K562 (cell line): Measurements from ENCODE around the gene MAST4. TPM values are rescaled to one million over a fixed set of nuclear protein-coding genes. Genes with fewer than 3 reads are reported as not detected.

Source experiments
- ATF7 ChIP-seq: fragments of 450-650 bp; IDR thresholded peaks from 2 replicates; pipeline ENCODE4 v1.7.1; 2014; ENCODE audit warnings: mild to moderate bottlenecking, moderate library complexity
- CBFA2T3 ChIP-seq: fragments of 450-650 bp; IDR thresholded peaks from 2 replicates; pipeline ENCODE4 v1.6.1; 2017
- CEBPG ChIP-seq, 3 experiments: fragments of 200-800 bp in 1 of 3; sonication (Bioruptor generic) in 1 of 3; sonication (generic) in 1 of 3; formaldehyde crosslinking in 1 of 3; IDR thresholded peaks in 2 of 3; conservative IDR thresholded peaks in 1 of 3; 2 replicates each; pipeline versions ENCODE4 v1.6.1 to v1.8.0; 2016 to 2022; ENCODE audit warnings: missing compliant biosample characterization in 2 of 3, missing genetic modification characterization in 2 of 3, mild to moderate bottlenecking in 1 of 3, missing genetic modification reagents in 1 of 3
- CHD2 ChIP-seq: IDR thresholded peaks from 2 replicates; pipeline ENCODE4 v1.6.1; 2011; ENCODE audit warnings: low read depth, low read length
- CTBP1 ChIP-seq: fragments of 450-650 bp; IDR thresholded peaks from 2 replicates; pipeline ENCODE4 v1.6.1; 2016; ENCODE audit warnings: borderline replicate concordance
- CXXC5 ChIP-seq: fragments of 250-450 bp; sonication (Bioruptor Pico); IDR thresholded peaks from 2 replicates; pipeline ENCODE4 v1.8.0; 2022; ENCODE audit warnings: inconsistent platforms, mild to moderate bottlenecking, moderate library complexity
- DMBX1 ChIP-seq: fragments of 250-450 bp; sonication (Bioruptor Pico); IDR thresholded peaks from 2 replicates; pipeline ENCODE4 v1.8.0; 2022; ENCODE audit warnings: inconsistent platforms, mild to moderate bottlenecking, moderate library complexity, borderline replicate concordance
- EP300 ChIP-seq: IDR thresholded peaks from 2 replicates; pipeline ENCODE4 v1.6.1; 2012; ENCODE audit warnings: low read length, improper control_type of control experiment
- ESRRA ChIP-seq: fragments of 450-650 bp; IDR thresholded peaks from 2 replicates; pipeline ENCODE4 v1.6.1; 2014; ENCODE audit warnings: low read depth, mild to moderate bottlenecking, moderate library complexity, borderline replicate concordance
- FOSL1 ChIP-seq: fragments of 200-800 bp; sonication (Bioruptor generic); conservative IDR thresholded peaks from 2 replicates; pipeline ENCODE4 v1.6.1; 2016; ENCODE audit warnings: missing genetic modification characterization, missing compliant biosample characterization
- ID3 ChIP-seq, 2 experiments: fragments of 250-450 bp in 1 of 2; fragments of 450-650 bp in 1 of 2; sonication (Bioruptor Pico) in 1 of 2; IDR thresholded peaks; 2 replicates each; pipeline versions ENCODE4 v1.6.1 to v1.8.0; 2016 to 2021; ENCODE audit warnings: mild to moderate bottlenecking in 2 of 2, moderate library complexity in 2 of 2, missing compliant biosample characterization in 1 of 2, missing genetic modification characterization in 1 of 2
- IRF9 ChIP-seq: fragments of 450-650 bp; IDR thresholded peaks from 2 replicates; pipeline ENCODE4 v1.6.1; 2016; ENCODE audit warnings: missing biosample characterization, missing genetic modification characterization
- JUND ChIP-seq, 2 experiments: IDR thresholded peaks; 2 replicates in 1 of 2; 3 replicates in 1 of 2; pipeline ENCODE4 v1.6.1; 2011; ENCODE audit warnings: borderline replicate concordance in 2 of 2, low read depth in 2 of 2, low read length in 2 of 2, improper control_type of control experiment in 1 of 2, missing biosample characterization in 1 of 2, missing genetic modification characterization in 1 of 2, missing genetic modification reagents in 1 of 2
- KLF13 ChIP-seq: fragments of 450-650 bp; IDR thresholded peaks from 2 replicates; pipeline ENCODE4 v1.6.1; 2016; ENCODE audit warnings: missing genetic modification characterization, low read depth, mild to moderate bottlenecking, missing compliant biosample characterization, moderate library complexity, borderline replicate concordance
- POLR3A ChIP-seq: IDR thresholded peaks from 2 replicates; pipeline ENCODE4 v1.6.1; 2011; ENCODE audit warnings: borderline replicate concordance, mild to moderate bottlenecking, moderate library complexity; ENCODE audit not compliant: insufficient read length, insufficient read depth; ENCODE audit errors: extremely low read depth
- SMAD4 ChIP-seq: fragments of 250-450 bp; sonication (Bioruptor Pico); conservative IDR thresholded peaks from 2 replicates; pipeline ENCODE4 v1.8.0; 2021; ENCODE audit warnings: inconsistent platforms, mild to moderate bottlenecking, moderate library complexity
- TEAD4 ChIP-seq, 2 experiments: sonication (generic) in 1 of 2; formaldehyde crosslinking in 1 of 2; IDR thresholded peaks; 2 replicates each; pipeline versions ENCODE4 v1.6.1 to v1.8.0; 2012 to 2022; ENCODE audit warnings: borderline replicate concordance in 1 of 2, inconsistent platforms in 1 of 2, low read length in 1 of 2, mild to moderate bottlenecking in 1 of 2, missing genetic modification reagents in 1 of 2
- ZNF143 ChIP-seq: sonication (generic); formaldehyde crosslinking; IDR thresholded peaks from 2 replicates; pipeline ENCODE4 v1.9.0; 2022; ENCODE audit warnings: mild to moderate bottlenecking, missing genetic modification reagents
- ZNF583 ChIP-seq: fragments of 250-450 bp; sonication (Bioruptor Pico); IDR thresholded peaks from 2 replicates; pipeline ENCODE4 v1.4.0; 2020
- polyA plus RNA-seq, 8 experiments: library from polyadenylated mRNA; depleted of rRNA in 4 of 8; stranded (reverse) in 5 of 8; unstranded in 3 of 8; fragments of >200 nt; fragmentation: Nextera tagmentation in 2 of 8; fragmentation: Illumina TruSeq in 1 of 8; extraction: Ambion mirVana in 2 of 8; extraction: Trizol in 1 of 8; gene quantifications; 2 replicates each; pipeline versions ENCODE4 v1.2.1 to v1.2.3, GENCODE V29; 2011 to 2014; ENCODE audit warnings: inconsistent platforms in 1 of 8, missing spikeins in 1 of 8
- total RNA-seq, 7 experiments: library from RNA; depleted of rRNA in 6 of 7; stranded (reverse); fragments of >200 nt in 6 of 7; fragmentation: Illumina TruSeq in 2 of 7; extraction: Trizol in 2 of 7; gene quantifications; 2 replicates each; pipeline versions ENCODE4 v1.2.1 to v1.2.3, GENCODE V29; 2011 to 2021; ENCODE audit warnings: low replicate concordance in 1 of 7
- TF ChIP-seq, protein P1 (sequence below): sonication (generic); IDR thresholded peaks from 2 replicates; pipeline ENCODE4 v1.6.1; 2016

MAST4 gene
- total and polyA plus RNA-seq, 9 of the 15 experiments (the other 6 are each of a cell fraction or from before 2014, with no cell fraction given): 0.88 to 10.1 (median 5.2) TPM

GRCh38 chr5:67118050-67118620 is 521.9 kb downstream of the MAST4 start (continued):
- TF ChIP-seq, protein P1, sequence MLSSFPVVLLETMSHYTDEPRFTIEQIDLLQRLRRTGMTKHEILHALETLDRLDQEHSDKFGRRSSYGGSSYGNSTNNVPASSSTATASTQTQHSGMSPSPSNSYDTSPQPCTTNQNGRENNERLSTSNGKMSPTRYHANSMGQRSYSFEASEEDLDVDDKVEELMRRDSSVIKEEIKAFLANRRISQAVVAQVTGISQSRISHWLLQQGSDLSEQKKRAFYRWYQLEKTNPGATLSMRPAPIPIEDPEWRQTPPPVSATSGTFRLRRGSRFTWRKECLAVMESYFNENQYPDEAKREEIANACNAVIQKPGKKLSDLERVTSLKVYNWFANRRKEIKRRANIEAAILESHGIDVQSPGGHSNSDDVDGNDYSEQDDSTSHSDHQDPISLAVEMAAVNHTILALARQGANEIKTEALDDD: peak; percentile 93
- 0 out of 2 replicates have a peak, but pooled peaks have one; percentile 17 for TF ChIP-seq FOSL1 (tag)
- TF ChIP-seq ATF7: peak; percentile 34; the same call in 1 of the 2 replicates
- TF ChIP-seq CXXC5 (CRISPR knock-in tag): peak; percentile 19; the same call in 1 of the 2 replicates
- TF ChIP-seq CBFA2T3: peak; percentile 48
- no peak for TF ChIP-seq ZNF143 (CRISPR knock-in tag)
- no peak for TF ChIP-seq JUND (IDR thresholded peaks at IDR 0.05; ENCODE audit: borderline replicate concordance, low read depth, low read length)
- 0 out of 3 replicates have a peak, but pooled peaks have one; percentile 11 for TF ChIP-seq JUND (tag; IDR thresholded peaks at IDR 0.05; ENCODE audit: borderline replicate concordance, low read depth, low read length)
- TF ChIP-seq CHD2: no peak
- TF ChIP-seq IRF9: peak; percentile 62; the same call in 1 of the 2 replicates
- peak; percentile 27; the same call in 1 of the 2 replicates for TF ChIP-seq CTBP1
- no peak for TF ChIP-seq ESRRA
- no peak for TF ChIP-seq POLR3A
- TF ChIP-seq SMAD4: peak; percentile 34; the same call in 1 of the 2 replicates
- TF ChIP-seq DMBX1 (CRISPR knock-in tag): peak; percentile 70; the same call in 1 of the 2 replicates
- peak; percentile 2 for TF ChIP-seq EP300
- TF ChIP-seq CEBPG (CRISPR knock-in tag; IDR thresholded peaks at IDR 0.05): peak; percentile 86
- peak; percentile 84 to 93 for TF ChIP-seq CEBPG (tag; conservative IDR thresholded peaks at IDR 0.05 in 1 of 2, IDR thresholded peaks at IDR 0.05 in 1 of 2)
- no peak for TF ChIP-seq ZNF583
- TF ChIP-seq KLF13 (tag): no peak
- TF ChIP-seq ID3 (CRISPR knock-in tag; IDR thresholded peaks at IDR 0.05): no peak
- peak; percentile 83 for TF ChIP-seq ID3 (tag; IDR thresholded peaks at IDR 0.05)
- peak; percentile 64 for TF ChIP-seq TEAD4 (IDR thresholded peaks at IDR 0.05; ENCODE audit: low read length)
- no peak for TF ChIP-seq TEAD4 (CRISPR knock-in tag; IDR thresholded peaks at IDR 0.05; ENCODE audit: borderline replicate concordance)
